Muscle layer of colon (tissue), 2 donors: Measurements from ENCODE around the gene TFF2.

Experiments
- H3K27ac ChIP-seq: one replicate; pipeline ENCODE4 v1.7.0; 2013; ENCODE audit warnings: low read depth, mild to moderate bottlenecking, low read length, moderate library complexity
- H3K27me3 ChIP-seq, 2 donors: one replicate each; pipeline ENCODE4 v1.7.0; 2013; ENCODE audit warnings: low read length in 2 of 2, mild to moderate bottlenecking in 2 of 2; ENCODE audit not compliant: insufficient read depth in 2 of 2, control insufficient read depth in 1 of 2
- H3K36me3 ChIP-seq: one replicate; pipeline ENCODE4 v1.7.0; 2013; ENCODE audit warnings: mild to moderate bottlenecking, low read length; ENCODE audit not compliant: insufficient read depth
- H3K4me1 ChIP-seq: one replicate; pipeline ENCODE4 v1.7.0; 2013; ENCODE audit warnings: mild to moderate bottlenecking, low read length; ENCODE audit not compliant: insufficient read depth
- H3K4me3 ChIP-seq, 2 donors: one replicate each; pipeline ENCODE4 v1.7.0; 2013; ENCODE audit warnings: low read length in 2 of 2, low read depth in 1 of 2, mild to moderate bottlenecking in 1 of 2, moderate library complexity in 1 of 2
- H3K9ac ChIP-seq: one replicate; pipeline ENCODE4 v1.7.0; 2013; ENCODE audit warnings: low read length
- H3K9me3 ChIP-seq: one replicate; pipeline ENCODE4 v1.7.0; 2013; ENCODE audit warnings: mild to moderate bottlenecking, low read length
- donor health status: abdominal sarcoma.
- donor health status: Adenocarcinoma of cecum.

The TFF2 gene

GRCh38 chr21:42305707-42306147, 45.1 kb downstream of the TFF2 start:
- Histone ChIP-seq H3K4me1 (no peaks in the 10 kb centered on the region), H3K4me3 (no peak overlapping the region), H3K27me3 (peaks cover 11 to 25% of the 10 kb centered on the region in 2 donors), H3K27ac (no peak overlapping the region), H3K36me3 (no peaks in the 10 kb centered on the region), H3K9me3 (no peaks in the 10 kb centered on the region), H3K9ac (no peak overlapping the region)

DNA sequence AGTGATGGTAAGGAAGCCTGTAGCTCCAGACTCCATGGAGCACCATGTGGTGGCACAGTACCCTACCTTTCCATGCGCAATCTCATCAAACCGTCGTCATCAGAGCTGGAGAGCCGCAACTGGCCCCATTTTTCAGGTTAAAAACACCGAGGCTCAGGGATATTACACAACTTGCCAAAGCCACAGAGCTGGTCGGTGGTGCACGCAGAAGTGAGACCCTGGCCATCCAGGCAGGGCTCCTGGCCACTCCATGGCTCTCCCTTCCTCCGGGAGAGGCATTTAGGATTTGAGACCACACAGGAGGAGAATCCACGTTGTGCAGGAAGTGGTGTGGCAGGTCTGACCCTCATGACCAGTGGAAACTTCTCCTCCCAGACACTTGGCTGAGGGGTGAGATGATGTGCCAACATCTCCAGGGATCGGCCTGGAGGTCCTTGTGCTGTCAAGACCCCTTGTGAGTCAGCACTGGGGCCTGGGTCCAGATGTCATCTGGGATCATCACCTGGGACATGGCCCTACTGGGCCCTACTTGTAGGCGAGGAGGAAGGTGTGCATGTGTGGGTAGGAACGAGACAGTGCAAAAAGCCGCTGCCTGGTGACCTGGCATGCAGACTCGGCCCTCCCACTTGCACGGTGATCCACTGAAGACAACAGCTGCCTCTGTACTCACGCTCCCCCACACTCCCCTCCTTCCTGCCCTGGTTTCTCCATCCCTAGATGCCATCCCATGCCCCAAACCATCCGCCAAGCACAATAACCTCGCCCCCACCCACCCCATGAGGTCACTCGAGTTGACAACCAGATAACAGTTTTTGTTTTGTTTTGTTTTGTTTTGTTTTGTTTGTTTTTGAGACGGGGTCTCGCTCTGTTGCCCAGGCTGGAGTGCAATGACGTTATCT, 46.0 kb downstream of the TFF2 start:
- Histone ChIP-seq H3K9me3 (no peaks in the 10 kb centered on the region), H3K27ac (no peak overlapping the region), H3K9ac (no peak overlapping the region), H3K36me3 (no peaks in the 10 kb centered on the region), H3K4me3 (no peak overlapping the region), H3K27me3 (peaks cover 8 to 20% of the 10 kb centered on the region in 2 donors), H3K4me1 (no peaks in the 10 kb centered on the region)

- Histone ChIP-seq H3K4me3 (no peak overlapping the region), H3K27me3 (peaks cover 4 to 6% of the 10 kb centered on the region in 2 donors), H3K36me3 (peaks cover 5% of the 10 kb centered on the region), H3K9ac (no peak overlapping the region), H3K4me1 (no peaks in the 10 kb centered on the region), H3K27ac (no peak overlapping the region), H3K9me3 (no peaks in the 10 kb centered on the region)
Observed at GRCh38 chr21:42303443-42303842, 47.4 kb downstream of the TFF2 start.

- no peak overlapping the region for H3K27ac ChIP-seq
- no peaks in the 10 kb centered on the region for H3K27me3 ChIP-seq
- no peaks in the 10 kb centered on the region for H3K9me3 ChIP-seq
- H3K4me3 ChIP-seq: no peak overlapping the region
- no peaks in the 10 kb centered on the region for H3K4me1 ChIP-seq
- no peak overlapping the region for H3K9ac ChIP-seq
- peaks cover 5% of the 10 kb centered on the region for H3K36me3 ChIP-seq
Observed at GRCh38 chr21:42302794-42303193, 48.0 kb downstream of the TFF2 start.

DNA sequence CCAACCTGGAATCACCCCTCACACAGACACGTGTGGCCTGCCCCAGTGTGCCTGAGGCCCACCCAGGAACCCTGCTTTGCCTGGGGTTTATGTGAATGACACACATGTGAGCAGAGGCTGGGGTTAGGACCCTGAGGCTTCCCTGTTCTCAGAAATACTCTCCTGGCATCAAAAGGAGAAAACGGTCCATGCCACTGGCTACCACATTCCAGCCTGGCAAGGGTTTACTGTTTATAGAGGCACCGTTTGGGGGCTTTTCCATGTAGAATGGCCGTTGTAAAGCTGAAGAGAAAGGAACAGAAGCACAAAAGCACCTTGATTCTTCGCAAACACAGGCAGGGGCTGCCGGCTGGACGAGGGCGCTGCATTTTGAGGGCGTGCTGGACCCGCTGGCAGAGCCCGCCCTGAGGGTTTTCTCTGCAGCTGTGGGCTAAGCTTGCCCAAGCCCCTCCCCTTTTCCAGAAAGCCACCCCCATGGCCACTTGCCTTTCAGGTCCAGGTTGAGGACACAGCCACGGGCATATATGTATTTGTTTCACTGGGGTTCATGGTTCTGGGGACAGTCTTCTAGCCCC, 48.6 kb downstream of the TFF2 start:
- no peak overlapping the region for H3K27ac ChIP-seq
- peaks cover 8% of the 10 kb centered on the region for H3K36me3 ChIP-seq
- no peak overlapping the region for H3K4me3 ChIP-seq
- H3K4me1 ChIP-seq: no peaks in the 10 kb centered on the region
- H3K9me3 ChIP-seq: no peaks in the 10 kb centered on the region
- H3K27me3 ChIP-seq: no peaks in the 10 kb centered on the region
- no peak overlapping the region for H3K9ac ChIP-seq

DNA sequence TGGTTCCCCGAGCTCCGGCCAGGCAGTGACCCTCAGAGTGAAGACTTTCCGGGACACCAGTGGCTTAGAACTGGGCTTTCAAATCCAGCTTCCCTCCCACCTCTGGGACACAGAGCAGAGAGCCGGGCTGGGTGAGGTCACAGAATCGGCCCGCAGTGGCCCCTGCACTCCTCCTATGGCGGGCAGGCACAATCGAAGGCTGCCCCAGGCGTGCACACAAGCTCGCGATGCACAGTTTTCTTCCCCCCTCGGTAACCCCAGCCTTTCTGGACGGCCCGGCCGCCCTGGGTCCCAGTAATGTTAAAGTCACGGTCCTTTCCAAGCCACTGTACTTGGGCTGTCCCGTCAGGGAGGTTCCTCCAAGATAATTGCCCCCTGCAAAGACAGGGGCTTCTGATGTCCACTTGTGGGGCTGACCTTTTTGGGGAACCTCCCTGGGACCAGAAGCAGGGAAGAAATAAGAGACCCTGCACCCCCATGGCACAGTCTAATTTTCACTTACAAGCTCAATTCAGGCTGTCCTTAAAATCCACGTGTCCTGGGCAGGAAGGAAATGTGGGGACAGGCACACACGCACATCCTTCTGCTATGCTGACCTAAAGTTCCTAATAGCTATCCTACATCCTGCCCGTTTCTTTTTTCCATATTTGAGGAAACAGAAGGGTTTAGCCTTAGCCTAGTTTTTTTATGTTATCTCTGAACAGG, 49.3 kb downstream of the TFF2 start:
- H3K4me1 ChIP-seq: no peaks in the 10 kb centered on the region
- H3K9me3 ChIP-seq: no peaks in the 10 kb centered on the region
- H3K27me3 ChIP-seq: no peaks in the 10 kb centered on the region
- H3K9ac ChIP-seq: no peak overlapping the region
- peaks cover 13% of the 10 kb centered on the region for H3K36me3 ChIP-seq
- H3K27ac ChIP-seq: no peak overlapping the region
- H3K4me3 ChIP-seq: no peak overlapping the region

- Histone ChIP-seq H3K27ac (no peak overlapping the region), H3K27me3 (no peaks in the 10 kb centered on the region), H3K36me3 (peaks cover 18% of the 10 kb centered on the region), H3K4me1 (no peaks in the 10 kb centered on the region), H3K9ac (no peak overlapping the region), H3K4me3 (no peak overlapping the region), H3K9me3 (no peaks in the 10 kb centered on the region)
Observed at GRCh38 chr21:42300956-42301355, 49.8 kb downstream of the TFF2 start.

GRCh38 chr21:42300045-42300583, 50.7 kb downstream of the TFF2 start:
- H3K36me3 ChIP-seq: peaks cover 25% of the 10 kb centered on the region
- no peak overlapping the region for H3K9ac ChIP-seq
- H3K9me3 ChIP-seq: no peaks in the 10 kb centered on the region
- H3K27ac ChIP-seq: no peak overlapping the region
- H3K27me3 ChIP-seq: no peaks in the 10 kb centered on the region
- no peaks in the 10 kb centered on the region for H3K4me1 ChIP-seq
- H3K4me3 ChIP-seq: no peak overlapping the region

GRCh38 chr21:42299324-42300044, 51.3 kb downstream of the TFF2 start:
- Histone ChIP-seq H3K27ac (no peak overlapping the region), H3K4me3 (no peak overlapping the region), H3K4me1 (no peaks in the 10 kb centered on the region)

DNA sequence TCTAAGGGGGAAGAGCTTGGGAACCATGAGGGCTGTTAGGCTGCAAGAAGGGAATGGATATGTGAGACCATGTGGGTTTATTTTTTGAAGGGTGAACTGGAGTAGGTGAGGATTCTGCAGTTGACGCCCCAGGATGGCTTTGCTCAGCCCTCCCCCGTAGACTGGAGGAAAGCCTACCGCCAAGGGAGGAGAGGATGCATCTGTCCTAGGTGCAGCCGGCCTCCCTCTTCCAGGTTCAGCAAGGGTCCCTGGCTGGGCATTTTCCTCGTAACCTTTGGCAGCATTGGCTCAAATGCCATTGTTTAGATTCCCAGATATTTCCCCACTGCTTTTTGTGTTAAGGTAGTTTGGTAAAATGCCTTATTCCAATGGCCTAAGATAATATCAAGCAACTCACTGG, 52.1 kb downstream of the TFF2 start:
- Histone ChIP-seq H3K27ac (no peak overlapping the region), H3K27me3 (no peaks in the 10 kb centered on the region), H3K36me3 (peaks cover 27% of the 10 kb centered on the region), H3K9ac (no peak overlapping the region), H3K4me3 (no peak overlapping the region), H3K4me1 (no peaks in the 10 kb centered on the region), H3K9me3 (no peaks in the 10 kb centered on the region)

More at GRCh38 chr21:42299324-42300044, 51.3 kb downstream of the TFF2 start:
- Histone ChIP-seq H3K27me3 (no peaks in the 10 kb centered on the region), H3K9me3 (no peaks in the 10 kb centered on the region), H3K36me3 (peaks cover 25% of the 10 kb centered on the region), H3K9ac (no peak overlapping the region)

GRCh38 chr21:42298237-42298636, 52.6 kb downstream of the TFF2 start:
- peaks cover 31% of the 10 kb centered on the region for H3K36me3 ChIP-seq
- H3K9ac ChIP-seq: no peak overlapping the region
- H3K27me3 ChIP-seq: no peaks in the 10 kb centered on the region
- H3K27ac ChIP-seq: no peak overlapping the region
- H3K4me1 ChIP-seq: no peaks in the 10 kb centered on the region
- no peak overlapping the region for H3K4me3 ChIP-seq
- H3K9me3 ChIP-seq: no peaks in the 10 kb centered on the region
